Spleen (tissue), 11 donors: ENCODE data around the gene HERC5. TPM values are rescaled to one million over a fixed set of nuclear protein-coding genes. Genes with fewer than 3 reads are reported as not detected.

ENCODE experiments used
- DNase-seq: peaks from one replicate; pipeline ENCODE4 v3.0.0-alpha.2; 2020
- H3K27ac ChIP-seq, 8 donors: fragments of 200-600 bp; sonication (generic) in 7 of 8; 1 replicate in 4 of 8; 2 replicates in 4 of 8; pipeline versions ENCODE4 v1.5.0 to v1.8.0; 2016 to 2021; ENCODE audit warnings: inconsistent platforms in 4 of 8, mild to moderate bottlenecking in 4 of 8, moderate library complexity in 1 of 8
- H3K27me3 ChIP-seq, 7 donors: fragments of 200-600 bp; sonication (generic) in 6 of 7; replicated peaks in 1 of 7; 1 replicate in 4 of 7; 2 replicates in 3 of 7; pipeline versions ENCODE4 v1.5.0 to v1.8.0; 2016 to 2021; ENCODE audit warnings: inconsistent platforms in 3 of 7, mild to moderate bottlenecking in 1 of 7
- H3K36me3 ChIP-seq, 6 donors: fragments of 200-600 bp; sonication (generic) in 5 of 6; 1 replicate in 4 of 6; 2 replicates in 2 of 6; pipeline versions ENCODE4 v1.5.0 to v1.8.0; 2016 to 2021; ENCODE audit warnings: inconsistent platforms in 2 of 6
- H3K4me1 ChIP-seq, 6 donors: fragments of 200-600 bp; sonication (generic) in 5 of 6; 1 replicate in 3 of 6; 2 replicates in 3 of 6; pipeline versions ENCODE4 v1.5.0 to v1.8.0; 2016 to 2021; ENCODE audit warnings: inconsistent platforms in 3 of 6
- H3K4me3 ChIP-seq, 8 donors: fragments of 200-600 bp; sonication (generic) in 7 of 8; 1 replicate in 4 of 8; 2 replicates in 4 of 8; pipeline versions ENCODE4 v1.5.0 to v1.8.0; 2016 to 2021; ENCODE audit warnings: inconsistent platforms in 4 of 8, mild to moderate bottlenecking in 4 of 8, moderate library complexity in 2 of 8
- H3K9me3 ChIP-seq, 8 donors: fragments of 200-600 bp; sonication (generic) in 7 of 8; 1 replicate in 4 of 8; 2 replicates in 4 of 8; pipeline versions ENCODE4 v1.5.0 to v1.8.0; 2016 to 2021; ENCODE audit warnings: inconsistent platforms in 4 of 8
- CTCF ChIP-seq, 11 experiments: fragments of 200-600 bp in 7 of 11; fragments of 450-650 bp in 4 of 11; sonication (generic) in 4 of 11; IDR thresholded peaks in 8 of 11; conservative IDR thresholded peaks in 3 of 11; 1 replicate in 7 of 11; 2 replicates in 4 of 11; pipeline versions ENCODE4 v1.4.0 to v1.8.0; 2016 to 2021; ENCODE audit warnings: antibody characterized with exemption in 11 of 11, inconsistent platforms in 4 of 11, mild to moderate bottlenecking in 1 of 11
- POLR2A ChIP-seq, 3 donors: fragments of 450-650 bp; IDR thresholded peaks; one replicate each; pipeline ENCODE4 v1.5.1; 2017; ENCODE audit warnings: antibody characterized with exemption in 3 of 3, mild to moderate bottlenecking in 1 of 3
- POLR2AphosphoS5 ChIP-seq, 3 donors: sonication (generic); formaldehyde crosslinking; IDR thresholded peaks; one replicate each; pipeline ENCODE4 v1.5.1; 2017; ENCODE audit warnings: antibody characterized with exemption in 3 of 3
- WGBS, 5 donors: extraction: QIAGEN DNeasy Blood & Tissue Kit in 3 of 5; methylation state at CpG; one replicate each; pipeline versions ENCODE4 v1.1.5 to v1.1.7; 2013 to 2018; 5-methylcytosine and 5-hydroxymethylcytosine counted together
- intact Hi-C: fragments of 100-400 bp; cut with DNase I; formaldehyde crosslinking; loops from one replicate; pipeline ENCODE4 v1.15.0; 2023; ENCODE audit warnings: low total_unique reads
- polyA plus RNA-seq, 3 donors: library from polyadenylated mRNA; stranded (reverse); fragments of 200-250 nt; gene quantifications; one replicate each; pipeline ENCODE4 v1.2.1, GENCODE V29; 2013
- total RNA-seq, 7 donors: library from RNA; depleted of rRNA in 3 of 7; stranded (reverse); fragments of >200 nt in 3 of 7; fragmentation: NEBNext Ultra II Directional in 4 of 7; extraction: Animal tissue kit (Norgen Biotek cat#: 25700) in 4 of 7; gene quantifications; one replicate each; pipeline versions ENCODE4 v1.1.0 to v1.2.1, GENCODE V29; 2016 to 2021
- donor health status: healthy with polysubstance abuse.
- donor health status: DM: no; HTN: no; CAD: no; lungs with moderate emphysema.
- donor health status: DM: no; HTN: no; CAD: no.
- donor health status: Bipolar disorder and iron deficiency.
- donor health status: healthy.
- donor health status: DM: no; HTN: no; CAD: no.
- donor health status: DM: yes; HTN: yes; CAD: no.

HERC5 gene
- total and polyA plus RNA-seq, 10 donors, result 3.9 to 19.1 (median 10.5) TPM

GRCh38 chr4:88478247-88478646 is 21.3 kb downstream of the HERC5 start:
- intact Hi-C loops, result loop anchor here (10.0 kb wide), 1 partner anchor 193 kb away; the partner anchor contains the start of gene PPM1K

DNA sequence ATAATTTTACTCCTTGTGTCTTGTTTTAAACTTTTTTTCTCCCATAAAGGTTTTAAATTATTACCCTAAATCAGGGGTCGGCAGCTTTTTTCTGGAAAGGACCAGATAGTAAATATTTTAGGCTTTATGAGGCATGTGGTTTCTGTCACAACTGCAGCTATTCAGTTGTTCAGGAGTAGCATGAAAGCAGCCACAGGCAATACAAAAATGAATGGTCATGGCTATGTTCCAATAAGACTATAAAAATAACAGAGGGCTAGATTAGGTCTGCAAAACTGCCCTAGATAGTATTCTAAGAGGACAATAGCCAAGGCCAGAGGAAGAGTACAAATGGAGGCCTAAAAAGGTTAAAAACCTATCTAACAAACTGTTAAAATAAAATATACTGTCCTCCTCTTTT is 24.6 kb downstream of the HERC5 start:
- 74 to 89% (median 85%) methylated on average over 1 of the region's 1 CpG for WGBS, 5 donors
- TF ChIP-seq POLR2AphosphoS5 (IDR thresholded peaks at IDR 0.05) (no peak), CTCF (IDR thresholded peaks at IDR 0.05 in 8 of 11, conservative IDR thresholded peaks at IDR 0.05 in 3 of 11) (no peak), POLR2A (IDR thresholded peaks at IDR 0.05) (no peak)
- H3K9me3 ChIP-seq, result no peaks in the 10 kb centered on the region
- no peak for DNase-seq
- intact Hi-C loops, result no loop called here
- H3K4me3 ChIP-seq, result no peak overlapping the region
- no peaks in the 10 kb centered on the region for H3K4me1 ChIP-seq
- no peak overlapping the region for H3K27ac ChIP-seq
- H3K36me3 ChIP-seq, result peaks cover 0 to 61% (median 1%) of the 10 kb centered on the region in 6 donors
- no peaks in the 10 kb centered on the region for H3K27me3 ChIP-seq

More at GRCh38 chr4:88478247-88478646, 21.3 kb downstream of the HERC5 start:
- peaks cover 0 to 65% (median 8%) of the 10 kb centered on the region in 6 donors for H3K36me3 ChIP-seq
- H3K9me3 ChIP-seq, result no peaks in the 10 kb centered on the region
- H3K4me3 ChIP-seq, result no peak overlapping the region
- 89 to 95% (median 89%) methylated on average over 2 of the region's 2 CpGs for WGBS, 5 donors
- TF ChIP-seq POLR2A (IDR thresholded peaks at IDR 0.05) (no peak), POLR2AphosphoS5 (IDR thresholded peaks at IDR 0.05) (no peak), CTCF (IDR thresholded peaks at IDR 0.05 in 8 of 11, conservative IDR thresholded peaks at IDR 0.05 in 3 of 11) (no peak)
- H3K4me1 ChIP-seq, result no peaks in the 10 kb centered on the region
- H3K27me3 ChIP-seq, result no peaks in the 10 kb centered on the region
- DNase-seq, result no peak
- H3K27ac ChIP-seq, result no peak overlapping the region

- Histone ChIP-seq H3K4me1 (no peaks in the 10 kb centered on the region), H3K9me3 (no peaks in the 10 kb centered on the region), H3K36me3 (peaks cover 0 to 84% (median 22%) of the 10 kb centered on the region in 6 donors), H3K27ac (no peak overlapping the region), H3K27me3 (no peaks in the 10 kb centered on the region), H3K4me3 (no peak overlapping the region)
- intact Hi-C loops, result no loop called here
- 42 to 61% (median 59%) methylated on average over 4 of the region's 4 CpGs for WGBS, 5 donors
- TF ChIP-seq POLR2AphosphoS5 (IDR thresholded peaks at IDR 0.05) (no peak), CTCF (IDR thresholded peaks at IDR 0.05 in 8 of 11, conservative IDR thresholded peaks at IDR 0.05 in 3 of 11) (no peak), POLR2A (IDR thresholded peaks at IDR 0.05) (no peak)
- DNase-seq, result no peak
These were observed 32.3 kb downstream of the HERC5 start for GRCh38 chr4:88489100-88489761.

DNA sequence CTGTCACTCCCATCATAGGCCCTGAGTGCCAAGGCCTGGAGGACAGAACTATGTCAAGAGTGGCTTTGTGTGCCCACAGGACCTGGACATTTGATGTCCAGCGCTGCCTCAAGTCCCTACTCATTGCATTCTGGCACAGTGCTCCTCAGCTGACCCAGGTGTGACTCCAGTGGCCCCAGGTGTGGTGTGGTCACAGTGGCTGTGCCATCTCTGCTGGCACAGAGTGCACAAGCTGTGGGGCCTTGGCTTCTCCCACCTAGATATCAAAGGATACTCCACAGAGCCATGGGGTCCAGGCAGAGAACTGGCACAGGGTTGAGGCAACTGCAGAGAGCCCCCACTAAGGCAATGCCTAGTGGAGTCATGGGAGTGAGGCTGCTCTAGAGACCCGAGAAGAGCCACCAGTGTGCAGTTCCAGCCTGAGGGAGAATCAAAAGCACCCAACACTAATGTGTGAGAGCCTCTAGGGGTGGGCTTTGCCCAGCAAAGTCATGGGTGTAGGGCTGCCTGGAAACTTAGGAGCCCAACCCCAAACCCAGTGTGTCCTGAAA is 41.0 kb downstream of the HERC5 start:
- no peaks in the 10 kb centered on the region for H3K27me3 ChIP-seq
- no peaks in the 10 kb centered on the region for H3K9me3 ChIP-seq
- peak; percentile 52 for DNase-seq
- 63 to 98% (median 87%) methylated on average over 2 of the region's 2 CpGs for WGBS, 5 donors
- no peaks in the 10 kb centered on the region for H3K4me1 ChIP-seq
- H3K27ac ChIP-seq, result no peak overlapping the region
- H3K36me3 ChIP-seq, result peaks cover 0 to 70% (median 11%) of the 10 kb centered on the region in 6 donors
- intact Hi-C loops, result no loop called here
- TF ChIP-seq POLR2A (IDR thresholded peaks at IDR 0.05), result no peak
- TF ChIP-seq POLR2AphosphoS5 (IDR thresholded peaks at IDR 0.05), result no peak
- TF ChIP-seq CTCF (IDR thresholded peaks at IDR 0.05 in 8 of 11, conservative IDR thresholded peaks at IDR 0.05 in 3 of 11), result no peak
- no peak overlapping the region for H3K4me3 ChIP-seq
